Naive thymus-derived CD8-positive, alpha-beta T cell (primary cell): ENCODE results near the gene UBE2G2. TPM values are rescaled to one million over a fixed set of nuclear protein-coding genes. Genes with fewer than 3 reads are reported as not detected.

Experiments used
- ATAC-seq, 2 donors: fragments of 150-1000 bp; cut with Tn5 transposase in 1 of 2; sonication (Bioruptor Pico), chemical (Tn5 transposase) in 1 of 2; 1 replicate in 1 of 2; 2 replicates in 1 of 2; pipeline ENCODE4 v1.10.0; 2021; ENCODE audit warnings: mild to moderate bottlenecking in 2 of 2, moderate library complexity in 2 of 2
- POLR2A ChIA-PET: fragments of 350-600 bp; sonication (Branson Sonifier 250); formaldehyde crosslinking; loops from one replicate; lab custom pipeline; 2021; ENCODE audit warnings: antibody characterized with exemption; lab: Charles Lee
- DNase-seq, 10 donors: peaks; one replicate each; pipeline versions ENCODE4 v3.0.0 to v3.0.0-alpha.2; 2020 to 2022
- H3K27ac Mint-ChIP-seq, 10 donors: one replicate each; pipeline ENCODE4 v1.8.0; 2020 to 2022; ENCODE audit warnings: mild to moderate bottlenecking in 10 of 10, mixed read lengths in 10 of 10, moderate library complexity in 4 of 10, inconsistent platforms in 1 of 10
- H3K27me3 Mint-ChIP-seq, 5 donors: one replicate each; pipeline ENCODE4 v1.8.0; 2021 to 2022; ENCODE audit warnings: mixed read lengths in 5 of 5
- H3K36me3 Mint-ChIP-seq, 3 donors: one replicate each; pipeline ENCODE4 v1.8.0; 2020 to 2022; ENCODE audit warnings: mixed read lengths in 3 of 3, mild to moderate bottlenecking in 2 of 3, inconsistent platforms in 1 of 3
- H3K4me1 Mint-ChIP-seq, 4 donors: one replicate each; pipeline ENCODE4 v1.8.0; 2021 to 2022; ENCODE audit warnings: mixed read lengths in 4 of 4
- H3K4me3 Mint-ChIP-seq, 10 donors: one replicate each; pipeline ENCODE4 v1.8.0; 2020 to 2022; ENCODE audit warnings: mild to moderate bottlenecking in 10 of 10, mixed read lengths in 10 of 10, moderate library complexity in 6 of 10, inconsistent platforms in 1 of 10
- H3K9me3 Mint-ChIP-seq, 9 donors: one replicate each; pipeline ENCODE4 v1.8.0; 2020 to 2022; ENCODE audit warnings: mixed read lengths in 9 of 9, mild to moderate bottlenecking in 3 of 9, inconsistent platforms in 1 of 9, moderate library complexity in 1 of 9
- polyA plus RNA-seq, 3 donors: library from polyadenylated mRNA; unstranded; fragments of 300-500 nt; fragmentation: Illumina TruSeq; gene quantifications; one replicate each; pipeline ENCODE4 v1.2.3, GENCODE V29; 2021
- total RNA-seq, 8 experiments: library from RNA in 2 of 8; stranded (reverse) in 2 of 8; gene quantifications; one replicate each; pipeline ENCODE4 v1.2.3 and lab custom pipeline; 2021 to 2026

Gene UBE2G2
- total and polyA plus RNA-seq, 5 experiments from 2014 or later = 56.2 to 186 (median 72.8) TPM

DNA sequence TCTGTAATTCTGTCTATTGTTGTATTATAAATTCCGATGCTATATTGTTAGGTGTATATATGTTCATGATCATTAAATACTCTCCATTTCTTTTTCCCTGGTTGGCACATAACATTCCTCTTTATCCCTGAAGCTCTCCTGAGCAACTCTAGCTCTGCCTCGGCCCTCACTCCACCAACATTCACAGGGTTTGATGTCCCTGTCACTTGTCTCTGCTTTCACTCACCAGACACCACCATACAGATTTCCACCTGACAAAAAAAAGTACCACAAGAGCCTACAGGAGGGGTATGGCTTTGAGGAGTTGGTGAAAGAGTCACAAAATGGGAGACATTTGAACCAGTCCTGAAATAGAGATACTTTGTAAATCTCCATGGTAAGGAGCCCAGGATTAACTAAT, 81.5 kb downstream of the UBE2G2 start:
- peaks cover 3 to 54% (median 15%) of the 10 kb centered on the region in 5 donors for H3K27me3 Mint-ChIP-seq

More for the DNA sequence above, 81.5 kb downstream of the UBE2G2 start:
- ATAC-seq (no peak), DNase-seq (no peak)
- H3K27ac Mint-ChIP-seq = no peak overlapping the region
- POLR2A ChIA-PET = no interaction called here
- peaks cover 0 to 4% (median 0%) of the 10 kb centered on the region in 3 donors for H3K36me3 Mint-ChIP-seq
- no peak overlapping the region for H3K4me3 Mint-ChIP-seq
- H3K4me1 Mint-ChIP-seq = peaks cover 5 to 19% (median 14%) of the 10 kb centered on the region in 4 donors
- peaks cover 0 to 7% (median 0%) of the 10 kb centered on the region in 9 donors for H3K9me3 Mint-ChIP-seq

Other genes with a start within 250 kb of the UBE2G2 start
- not detected for gene KRTAP10-3, start 243.0 kb downstream of the UBE2G2 start, total RNA-seq
- gene KRTAP10-3, start 243.0 kb downstream of the UBE2G2 start, polyA plus RNA-seq = not detected
- not detected for gene KRTAP10-4, start 228.1 kb downstream of the UBE2G2 start, total RNA-seq
- not detected for gene KRTAP10-4, start 228.1 kb downstream of the UBE2G2 start, polyA plus RNA-seq
- gene KRTAP10-5, start 221.2 kb downstream of the UBE2G2 start, total RNA-seq = not detected
- gene KRTAP10-5, start 221.2 kb downstream of the UBE2G2 start, polyA plus RNA-seq = not detected
- not detected for gene KRTAP10-6, start 209.3 kb downstream of the UBE2G2 start, total RNA-seq
- gene KRTAP10-6, start 209.3 kb downstream of the UBE2G2 start, polyA plus RNA-seq = not detected
- gene KRTAP10-7, start 201.2 kb downstream of the UBE2G2 start, total RNA-seq = not detected
- gene KRTAP10-7, start 201.2 kb downstream of the UBE2G2 start, polyA plus RNA-seq = not detected
- not detected for gene KRTAP10-8, start 189.7 kb downstream of the UBE2G2 start, total RNA-seq
- not detected for gene KRTAP10-8, start 189.7 kb downstream of the UBE2G2 start, polyA plus RNA-seq
- gene KRTAP10-9, start 174.7 kb downstream of the UBE2G2 start, total RNA-seq = not detected
- not detected for gene KRTAP10-9, start 174.7 kb downstream of the UBE2G2 start, polyA plus RNA-seq
- not detected for gene KRTAP10-10, start 164.5 kb downstream of the UBE2G2 start, total RNA-seq
- gene KRTAP10-10, start 164.5 kb downstream of the UBE2G2 start, polyA plus RNA-seq = not detected
- not detected for gene KRTAP10-11, start 155.4 kb downstream of the UBE2G2 start, total RNA-seq
- not detected for gene KRTAP10-11, start 155.4 kb downstream of the UBE2G2 start, polyA plus RNA-seq
- not detected for gene KRTAP12-4, start 147.2 kb downstream of the UBE2G2 start, total RNA-seq
- not detected for gene KRTAP12-4, start 147.2 kb downstream of the UBE2G2 start, polyA plus RNA-seq
- not detected for gene KRTAP12-3, start 143.9 kb downstream of the UBE2G2 start, total RNA-seq
- gene KRTAP12-3, start 143.9 kb downstream of the UBE2G2 start, polyA plus RNA-seq = not detected
- gene KRTAP12-2, start 134.9 kb downstream of the UBE2G2 start, total RNA-seq = not detected
- not detected for gene KRTAP12-2, start 134.9 kb downstream of the UBE2G2 start, polyA plus RNA-seq
- gene KRTAP12-1, start 119.7 kb downstream of the UBE2G2 start, total RNA-seq = not detected
- not detected for gene KRTAP12-1, start 119.7 kb downstream of the UBE2G2 start, polyA plus RNA-seq
- gene KRTAP10-12, start 104.6 kb downstream of the UBE2G2 start, total RNA-seq = not detected
- gene KRTAP10-12, start 104.6 kb downstream of the UBE2G2 start, polyA plus RNA-seq = not detected
- not detected for gene TSPEAR, start 90.2 kb downstream of the UBE2G2 start, total RNA-seq
- gene TSPEAR, start 90.2 kb downstream of the UBE2G2 start, polyA plus RNA-seq = under 1 TPM in 1 of 3 donors, not detected in 2; 0.07 TPM
- gene SUMO3, start 16.2 kb upstream of the UBE2G2 start, total RNA-seq = 10 to 100 TPM; 50.2 to 54.6 TPM
- 10 to 100 TPM; 82.8 to 94.1 (median 86.7) TPM for gene SUMO3, start 16.2 kb upstream of the UBE2G2 start, polyA plus RNA-seq
- 10 to 100 TPM; 62.0 to 68.7 TPM for gene PTTG1IP, start 71.9 kb upstream of the UBE2G2 start, total RNA-seq
- 10 to 100 TPM; 42.4 to 54.1 (median 44.3) TPM for gene PTTG1IP, start 71.9 kb upstream of the UBE2G2 start, polyA plus RNA-seq
- gene ITGB2, start 119.1 kb upstream of the UBE2G2 start, total RNA-seq = 100 to 1,000 TPM; 177 to 180 TPM
- 100 to 1,000 TPM; 423 to 549 (median 524) TPM for gene ITGB2, start 119.1 kb upstream of the UBE2G2 start, polyA plus RNA-seq
- 10 to 100 TPM; 23.5 to 27.9 TPM for gene SLX9, start 138.2 kb upstream of the UBE2G2 start, total RNA-seq
- 10 to 100 TPM; 11.7 to 13.5 (median 12.1) TPM for gene SLX9, start 138.2 kb upstream of the UBE2G2 start, polyA plus RNA-seq